ENCODE measurements around the gene SIGLEC6. TPM values are rescaled to one million over a fixed set of nuclear protein-coding genes. Genes with fewer than 3 reads are reported as not detected.

SIGLEC6 gene
- total RNA-seq, 1 donor from 2014 or later: 1.6 TPM

GRCh38 chr19:51539821-51540366, 8.4 kb upstream of the SIGLEC6 start:
- H3K36me3 ChIP-seq (ENCODE audit: control insufficient read depth in 3 of 3, insufficient read depth in 3 of 3, low read length in 3 of 3): no peaks in the 10 kb centered on the region
- peaks cover 13 to 19% (median 13%) of the 10 kb centered on the region in 3 donors for H3K27me3 ChIP-seq (ENCODE audit: control insufficient read depth in 3 of 3, insufficient read depth in 3 of 3, low read length in 3 of 3)
- H3K27ac ChIP-seq (ENCODE audit: low read depth, low read length): no peak overlapping the region
- no peak overlapping the region for H3K4me3 ChIP-seq (ENCODE audit: low read length in 3 of 3)
- H3K9me3 ChIP-seq (ENCODE audit: control insufficient read depth in 3 of 3, low read length in 3 of 3): no peaks in the 10 kb centered on the region
- no peak overlapping the region for H3K9ac ChIP-seq (ENCODE audit: low read depth in 1 of 3, low read length in 3 of 3)
- H3K4me1 ChIP-seq (ENCODE audit: control insufficient read depth in 3 of 3, insufficient read depth in 3 of 3, low read length in 3 of 3): no peaks in the 10 kb centered on the region

GRCh38 chr19:51535535-51535934, 4.1 kb upstream of the SIGLEC6 start:
- Histone ChIP-seq H3K4me3 (ENCODE audit: low read length in 3 of 3) (no peak overlapping the region), H3K36me3 (ENCODE audit: control insufficient read depth in 3 of 3, insufficient read depth in 3 of 3, low read length in 3 of 3) (no peaks in the 10 kb centered on the region), H3K27me3 (ENCODE audit: control insufficient read depth in 3 of 3, insufficient read depth in 3 of 3, low read length in 3 of 3) (peaks cover 5 to 18% (median 5%) of the 10 kb centered on the region in 3 donors), H3K27ac (ENCODE audit: low read depth, low read length) (no peak overlapping the region), H3K4me1 (ENCODE audit: control insufficient read depth in 3 of 3, insufficient read depth in 3 of 3, low read length in 3 of 3) (no peaks in the 10 kb centered on the region), H3K9ac (ENCODE audit: low read depth in 1 of 3, low read length in 3 of 3) (no peak overlapping the region), H3K9me3 (ENCODE audit: control insufficient read depth in 3 of 3, low read length in 3 of 3) (no peaks in the 10 kb centered on the region)

GRCh38 chr19:51530616-51531015, 854 bp downstream of the SIGLEC6 start:
- H3K4me3 ChIP-seq (ENCODE audit: low read length in 3 of 3): no peak overlapping the region
- peaks cover 0 to 11% (median 0%) of the 10 kb centered on the region in 3 donors for H3K27me3 ChIP-seq (ENCODE audit: control insufficient read depth in 3 of 3, insufficient read depth in 3 of 3, low read length in 3 of 3)
- H3K27ac ChIP-seq (ENCODE audit: low read depth, low read length): no peak overlapping the region
- no peaks in the 10 kb centered on the region for H3K4me1 ChIP-seq (ENCODE audit: control insufficient read depth in 3 of 3, insufficient read depth in 3 of 3, low read length in 3 of 3)
- no peaks in the 10 kb centered on the region for H3K9me3 ChIP-seq (ENCODE audit: control insufficient read depth in 3 of 3, low read length in 3 of 3)
- H3K9ac ChIP-seq (ENCODE audit: low read depth in 1 of 3, low read length in 3 of 3): no peak overlapping the region
- H3K36me3 ChIP-seq (ENCODE audit: control insufficient read depth in 3 of 3, insufficient read depth in 3 of 3, low read length in 3 of 3): no peaks in the 10 kb centered on the region

DNA sequence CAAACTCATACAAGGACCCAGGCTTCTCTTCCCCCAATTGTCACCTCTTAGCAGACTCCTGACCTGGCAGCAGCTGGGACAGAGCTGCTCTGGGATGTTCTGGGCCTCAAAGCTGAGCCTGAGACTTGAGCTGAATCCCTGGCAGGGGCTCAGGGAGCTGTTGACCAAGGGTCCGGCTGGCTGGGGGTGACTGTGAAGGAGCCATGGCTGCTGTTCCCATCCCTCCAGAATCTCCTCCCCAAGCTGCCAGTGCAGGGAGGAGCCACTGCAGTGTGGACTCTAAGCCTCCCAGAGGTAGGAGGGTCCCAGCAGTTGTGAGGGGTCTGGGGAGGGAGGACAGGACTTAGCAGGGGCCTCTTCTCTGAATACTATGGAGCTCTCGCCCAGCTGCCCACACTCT, 2.2 kb downstream of the SIGLEC6 start:
- Histone ChIP-seq H3K27me3 (ENCODE audit: control insufficient read depth in 3 of 3, insufficient read depth in 3 of 3, low read length in 3 of 3) (peaks cover 0 to 11% (median 0%) of the 10 kb centered on the region in 3 donors), H3K36me3 (ENCODE audit: control insufficient read depth in 3 of 3, insufficient read depth in 3 of 3, low read length in 3 of 3) (no peaks in the 10 kb centered on the region), H3K4me1 (ENCODE audit: control insufficient read depth in 3 of 3, insufficient read depth in 3 of 3, low read length in 3 of 3) (no peaks in the 10 kb centered on the region), H3K9ac (ENCODE audit: low read depth in 1 of 3, low read length in 3 of 3) (no peak overlapping the region), H3K4me3 (ENCODE audit: low read length in 3 of 3) (no peak overlapping the region), H3K27ac (ENCODE audit: low read depth, low read length) (no peak overlapping the region), H3K9me3 (ENCODE audit: control insufficient read depth in 3 of 3, low read length in 3 of 3) (no peaks in the 10 kb centered on the region)

GRCh38 chr19:51525651-51526050, 5.8 kb downstream of the SIGLEC6 start:
- H3K4me3 ChIP-seq (ENCODE audit: low read length in 3 of 3): no peak overlapping the region
- peaks cover 0 to 3% (median 3%) of the 10 kb centered on the region in 3 donors for H3K27me3 ChIP-seq (ENCODE audit: control insufficient read depth in 3 of 3, insufficient read depth in 3 of 3, low read length in 3 of 3)
- H3K9me3 ChIP-seq (ENCODE audit: control insufficient read depth in 3 of 3, low read length in 3 of 3): no peaks in the 10 kb centered on the region
- no peak overlapping the region for H3K9ac ChIP-seq (ENCODE audit: low read depth in 1 of 3, low read length in 3 of 3)
- no peaks in the 10 kb centered on the region for H3K4me1 ChIP-seq (ENCODE audit: control insufficient read depth in 3 of 3, insufficient read depth in 3 of 3, low read length in 3 of 3)
- no peak overlapping the region for H3K27ac ChIP-seq (ENCODE audit: low read depth, low read length)
- H3K36me3 ChIP-seq (ENCODE audit: control insufficient read depth in 3 of 3, insufficient read depth in 3 of 3, low read length in 3 of 3): no peaks in the 10 kb centered on the region

GRCh38 chr19:51524666-51525264, 6.7 kb downstream of the SIGLEC6 start:
- H3K9ac ChIP-seq (ENCODE audit: low read depth in 1 of 3, low read length in 3 of 3): no peak overlapping the region
- H3K27ac ChIP-seq (ENCODE audit: low read depth, low read length): no peak overlapping the region
- H3K4me3 ChIP-seq (ENCODE audit: low read length in 3 of 3): no peak overlapping the region
- H3K4me1 ChIP-seq (ENCODE audit: control insufficient read depth in 3 of 3, insufficient read depth in 3 of 3, low read length in 3 of 3): no peaks in the 10 kb centered on the region
- H3K27me3 ChIP-seq (ENCODE audit: control insufficient read depth in 3 of 3, insufficient read depth in 3 of 3, low read length in 3 of 3): peaks cover 0 to 3% (median 3%) of the 10 kb centered on the region in 3 donors
- H3K36me3 ChIP-seq (ENCODE audit: control insufficient read depth in 3 of 3, insufficient read depth in 3 of 3, low read length in 3 of 3): no peaks in the 10 kb centered on the region
- no peaks in the 10 kb centered on the region for H3K9me3 ChIP-seq (ENCODE audit: control insufficient read depth in 3 of 3, low read length in 3 of 3)

GRCh38 chr19:51521781-51522180, 9.7 kb downstream of the SIGLEC6 start:
- H3K4me1 ChIP-seq (ENCODE audit: control insufficient read depth in 3 of 3, insufficient read depth in 3 of 3, low read length in 3 of 3): no peaks in the 10 kb centered on the region
- no peak overlapping the region for H3K4me3 ChIP-seq (ENCODE audit: low read length in 3 of 3)
- H3K9me3 ChIP-seq (ENCODE audit: control insufficient read depth in 3 of 3, low read length in 3 of 3): no peaks in the 10 kb centered on the region

DNA sequence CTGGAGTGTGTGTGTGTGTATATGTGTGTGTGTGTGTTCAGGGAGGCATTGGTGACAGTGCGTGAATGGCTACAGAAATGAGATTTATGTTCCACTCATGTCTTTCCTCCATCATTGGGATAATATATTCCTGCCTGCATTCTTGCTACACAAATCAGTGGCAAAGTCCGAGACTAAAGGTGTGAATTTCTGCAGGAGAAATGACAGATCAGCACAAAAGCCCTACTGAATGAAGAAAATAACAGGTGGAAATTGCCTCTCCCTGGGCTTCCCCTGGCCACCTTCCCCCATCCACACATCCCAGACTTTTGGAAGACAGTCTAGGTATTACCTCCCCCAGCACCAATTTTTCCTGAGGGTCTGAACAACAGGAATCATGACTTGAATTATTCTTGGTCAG, 10.1 kb downstream of the SIGLEC6 start:
- H3K36me3 ChIP-seq (ENCODE audit: control insufficient read depth in 3 of 3, insufficient read depth in 3 of 3, low read length in 3 of 3): no peaks in the 10 kb centered on the region
- no peaks in the 10 kb centered on the region for H3K4me1 ChIP-seq (ENCODE audit: control insufficient read depth in 3 of 3, insufficient read depth in 3 of 3, low read length in 3 of 3)
- H3K27ac ChIP-seq (ENCODE audit: low read depth, low read length): no peak overlapping the region
- H3K9ac ChIP-seq (ENCODE audit: low read depth in 1 of 3, low read length in 3 of 3): no peak overlapping the region
- peaks cover 0 to 3% (median 3%) of the 10 kb centered on the region in 3 donors for H3K27me3 ChIP-seq (ENCODE audit: control insufficient read depth in 3 of 3, insufficient read depth in 3 of 3, low read length in 3 of 3)
- H3K4me3 ChIP-seq (ENCODE audit: low read length in 3 of 3): no peak overlapping the region
- H3K9me3 ChIP-seq (ENCODE audit: control insufficient read depth in 3 of 3, low read length in 3 of 3): no peaks in the 10 kb centered on the region

More at GRCh38 chr19:51521781-51522180, 9.7 kb downstream of the SIGLEC6 start:
- Histone ChIP-seq H3K36me3 (ENCODE audit: control insufficient read depth in 3 of 3, insufficient read depth in 3 of 3, low read length in 3 of 3) (no peaks in the 10 kb centered on the region), H3K27me3 (ENCODE audit: control insufficient read depth in 3 of 3, insufficient read depth in 3 of 3, low read length in 3 of 3) (peaks cover 0 to 3% (median 3%) of the 10 kb centered on the region in 3 donors), H3K9ac (ENCODE audit: low read depth in 1 of 3, low read length in 3 of 3) (no peak overlapping the region), H3K27ac (ENCODE audit: low read depth, low read length) (no peak overlapping the region)

DNA sequence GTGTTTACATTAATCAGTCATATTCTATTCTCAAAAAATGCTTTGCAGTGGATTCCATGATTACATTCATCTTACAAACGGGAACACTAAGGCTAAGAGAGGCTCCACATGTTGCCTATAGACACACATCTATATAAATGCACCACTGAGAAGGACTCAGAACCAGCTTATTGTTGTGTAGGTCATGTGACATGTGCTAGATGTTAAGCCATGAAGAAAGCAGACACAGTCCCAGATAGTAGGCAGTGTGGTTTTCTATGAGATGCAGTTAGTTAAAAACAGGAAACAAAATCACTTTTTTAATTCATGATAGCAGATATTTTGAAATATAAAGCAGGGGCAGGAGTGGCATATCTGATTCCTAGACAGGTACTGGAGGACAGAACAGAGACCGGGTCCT, 10.7 kb downstream of the SIGLEC6 start:
- H3K4me1 ChIP-seq (ENCODE audit: control insufficient read depth in 3 of 3, insufficient read depth in 3 of 3, low read length in 3 of 3): no peaks in the 10 kb centered on the region
- H3K27me3 ChIP-seq (ENCODE audit: control insufficient read depth in 3 of 3, insufficient read depth in 3 of 3, low read length in 3 of 3): peaks cover 0 to 3% (median 3%) of the 10 kb centered on the region in 3 donors

GRCh38 chr19:51514866-51515481, 16.5 kb downstream of the SIGLEC6 start:
- H3K4me1 ChIP-seq (ENCODE audit: control insufficient read depth in 3 of 3, insufficient read depth in 3 of 3, low read length in 3 of 3): no peaks in the 10 kb centered on the region
- no peaks in the 10 kb centered on the region for H3K9me3 ChIP-seq (ENCODE audit: control insufficient read depth in 3 of 3, low read length in 3 of 3)
- no peak overlapping the region for H3K4me3 ChIP-seq (ENCODE audit: low read length in 3 of 3)
- H3K36me3 ChIP-seq (ENCODE audit: control insufficient read depth in 3 of 3, insufficient read depth in 3 of 3, low read length in 3 of 3): no peaks in the 10 kb centered on the region
- no peak overlapping the region for H3K9ac ChIP-seq (ENCODE audit: low read depth in 1 of 3, low read length in 3 of 3)
- H3K27ac ChIP-seq (ENCODE audit: low read depth, low read length): no peak overlapping the region
- peaks cover 0 to 6% (median 4%) of the 10 kb centered on the region in 3 donors for H3K27me3 ChIP-seq (ENCODE audit: control insufficient read depth in 3 of 3, insufficient read depth in 3 of 3, low read length in 3 of 3)

More for the DNA sequence above, 10.7 kb downstream of the SIGLEC6 start:
- H3K4me3 ChIP-seq (ENCODE audit: low read length in 3 of 3): no peak overlapping the region
- no peak overlapping the region for H3K9ac ChIP-seq (ENCODE audit: low read depth in 1 of 3, low read length in 3 of 3)
- no peak overlapping the region for H3K27ac ChIP-seq (ENCODE audit: low read depth, low read length)
- no peaks in the 10 kb centered on the region for H3K9me3 ChIP-seq (ENCODE audit: control insufficient read depth in 3 of 3, low read length in 3 of 3)
- no peaks in the 10 kb centered on the region for H3K36me3 ChIP-seq (ENCODE audit: control insufficient read depth in 3 of 3, insufficient read depth in 3 of 3, low read length in 3 of 3)

All from skeletal muscle tissue (tissue), 4 donors.